GM21526 (cell line): ENCODE results near the gene NLGN4Y.

Experiments
- ATAC-seq: cut with Tn5 transposase; IDR thresholded peaks from one replicate; pipeline ENCODE4 v1.9.1; 2021; ENCODE audit warnings: moderate library complexity; ENCODE audit not compliant: unreplicated experiment, low FRiP score

The NLGN4Y gene

DNA sequence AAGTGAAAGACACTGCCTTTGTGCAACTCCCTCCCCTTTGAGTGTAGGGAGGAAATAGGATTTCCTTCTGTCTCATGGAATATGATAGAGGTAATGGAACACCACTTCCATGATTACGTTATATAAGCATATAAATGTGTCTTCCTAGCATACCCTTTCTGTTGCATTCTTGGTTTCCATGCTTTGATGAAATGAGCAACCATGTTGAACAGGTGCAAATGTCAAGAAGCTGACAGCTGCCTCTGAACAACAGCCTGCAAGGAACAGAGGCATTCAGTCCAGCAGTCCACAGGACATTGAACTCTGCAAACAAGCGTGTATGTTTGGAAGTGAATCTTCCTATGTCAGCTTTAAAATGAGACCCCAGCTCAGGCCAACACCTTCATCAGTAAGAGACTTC lies 117.5 kb downstream of the NLGN4Y start:
- no peak for ATAC-seq

GRCh38 chrY:14644157-14644952 lies 120.0 kb downstream of the NLGN4Y start:
- ATAC-seq: no peak

DNA sequence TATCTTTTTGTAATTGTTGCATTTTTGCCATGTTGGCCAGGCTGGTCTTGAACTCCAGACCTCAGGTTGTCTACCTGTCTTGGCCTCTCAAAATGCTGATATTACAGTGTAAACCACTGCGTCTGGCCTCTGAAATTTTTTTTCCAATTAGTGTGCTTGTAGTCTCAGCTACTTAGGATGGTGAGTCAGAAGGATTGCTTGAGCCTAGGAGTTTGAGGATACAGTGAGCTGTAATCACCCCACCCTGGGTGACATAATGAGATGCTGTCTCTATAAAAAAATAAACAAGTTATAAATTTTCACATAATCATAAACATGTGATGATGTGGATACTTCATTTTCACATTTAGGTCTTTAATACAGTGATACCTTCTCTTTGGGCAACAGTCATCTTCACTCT lies 154.9 kb downstream of the NLGN4Y start:
- no peak for ATAC-seq

DNA sequence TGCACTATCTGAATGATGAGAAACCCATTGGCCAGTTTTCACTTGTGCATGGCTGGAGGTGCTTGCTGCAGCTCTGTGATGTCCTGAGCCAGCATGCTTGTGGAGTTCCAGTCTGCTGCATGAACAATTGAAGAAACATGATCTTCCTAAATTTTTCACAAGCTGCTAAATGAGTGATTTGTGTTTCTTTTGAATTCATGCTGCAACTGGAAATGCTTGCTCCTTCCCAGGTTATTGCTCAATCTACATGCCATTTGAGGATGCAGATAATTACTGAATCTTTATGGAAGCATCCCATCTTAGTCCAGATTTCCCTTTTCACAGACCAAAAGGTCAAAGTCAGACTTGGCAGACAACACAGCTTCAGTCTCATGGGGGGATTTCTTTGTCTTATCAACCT lies 170.2 kb downstream of the NLGN4Y start:
- no peak for ATAC-seq

GRCh38 chrY:14708158-14708557 lies 183.8 kb downstream of the NLGN4Y start:
- ATAC-seq: no peak

DNA sequence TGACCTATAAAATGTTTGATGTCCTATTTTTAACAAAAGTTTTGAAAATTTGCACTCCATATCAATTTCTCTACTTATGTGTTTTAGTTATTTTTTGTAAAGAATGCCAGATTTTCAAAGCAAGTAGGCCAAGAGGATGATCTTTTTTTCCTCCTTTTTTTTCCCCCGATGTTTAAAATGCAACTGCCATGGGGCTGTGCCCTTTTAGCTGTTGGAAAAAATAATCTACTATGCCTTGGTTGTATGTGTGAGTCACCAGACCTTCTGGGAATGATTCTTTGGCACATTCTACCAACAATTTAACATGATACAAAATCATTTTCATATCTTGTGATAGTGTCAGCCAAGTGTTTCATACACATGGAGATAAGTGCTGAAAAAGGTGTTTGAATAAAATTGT lies 217.3 kb downstream of the NLGN4Y start:
- ATAC-seq: no peak

GRCh38 chrY:14748329-14748728 lies 224.0 kb downstream of the NLGN4Y start:
- ATAC-seq: no peak

DNA sequence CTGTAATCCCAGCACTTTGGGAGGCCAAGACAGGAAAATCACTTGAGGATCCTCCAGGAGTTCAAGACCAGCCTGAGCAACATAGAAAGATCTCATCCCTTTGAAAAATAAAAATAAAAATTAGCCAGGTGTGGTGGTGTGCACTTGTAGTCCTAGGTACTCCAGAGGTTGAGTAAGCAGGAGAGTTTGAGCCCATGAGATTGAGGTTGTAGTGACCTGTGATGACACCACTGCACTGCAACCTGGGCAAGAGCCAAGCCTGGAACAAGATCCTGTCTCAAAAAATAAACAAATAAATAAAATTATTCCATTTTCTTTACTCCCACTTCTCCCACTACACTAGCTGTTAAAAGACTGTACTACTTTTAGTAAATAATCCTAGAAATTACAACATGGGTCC lies 231.2 kb downstream of the NLGN4Y start:
- ATAC-seq: no peak

DNA sequence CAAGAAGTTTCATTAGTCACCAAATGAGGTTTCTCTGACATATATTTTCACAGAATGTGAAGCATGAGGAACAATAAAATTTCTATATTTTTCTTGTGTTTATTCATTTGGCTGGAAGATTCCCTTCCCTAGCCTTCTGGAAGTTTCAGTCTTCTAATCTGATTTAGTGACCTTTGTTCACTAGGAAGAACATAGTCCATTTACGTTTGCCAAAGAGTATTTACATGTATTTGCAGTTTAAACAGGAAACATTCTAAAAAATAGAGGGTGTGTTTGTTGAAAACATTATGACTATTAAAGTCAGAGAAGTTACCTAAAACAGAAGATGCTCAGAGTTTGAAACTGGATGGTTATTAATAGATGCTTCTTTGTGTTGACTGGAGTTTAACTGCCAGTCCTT lies 238.6 kb downstream of the NLGN4Y start:
- no peak for ATAC-seq

DNA sequence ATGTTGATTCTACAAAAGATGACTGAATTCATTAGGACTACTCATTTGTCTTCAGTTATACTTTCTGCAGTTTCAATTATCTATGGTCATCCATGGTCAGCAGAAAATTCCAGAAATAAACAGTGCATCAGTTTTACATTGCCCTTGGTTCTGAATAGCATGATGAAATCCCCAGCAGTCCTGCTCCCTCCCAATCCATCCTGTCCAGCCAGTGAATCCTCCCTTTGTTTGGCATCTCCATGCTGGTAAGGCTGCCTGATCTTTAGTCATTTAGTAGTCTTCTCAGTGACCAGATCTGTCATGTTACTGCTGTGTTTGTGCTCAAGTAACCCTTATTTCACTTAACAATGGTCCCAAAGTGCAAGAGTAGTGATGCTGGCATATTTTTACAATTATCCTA lies 239.3 kb downstream of the NLGN4Y start:
- ATAC-seq: no peak

GRCh38 chrY:14778208-14778607 lies 253.9 kb downstream of the NLGN4Y start:
- ATAC-seq: no peak

GRCh38 chrY:14793104-14793503 lies 268.8 kb downstream of the NLGN4Y start:
- no peak for ATAC-seq

GRCh38 chrY:14793674-14794073 lies 269.3 kb downstream of the NLGN4Y start:
- ATAC-seq: no peak

DNA sequence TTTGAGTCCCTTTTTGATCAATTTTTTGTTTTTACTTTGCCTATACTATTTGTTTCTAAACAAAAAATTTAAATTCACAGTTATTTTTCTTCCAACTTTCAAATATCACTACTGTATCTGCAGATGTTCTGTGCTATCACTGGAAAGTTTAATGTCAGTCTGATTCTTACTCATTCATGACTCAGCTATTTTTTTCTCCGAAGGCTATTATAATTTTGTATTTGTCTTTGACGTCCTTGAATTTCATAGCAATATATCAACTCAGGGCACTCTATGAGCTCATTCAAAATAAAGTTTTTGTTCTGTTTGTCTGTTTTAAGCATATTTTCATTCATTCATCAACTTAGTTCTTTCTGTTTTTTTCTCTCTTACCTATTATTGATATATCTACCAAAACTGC lies 273.7 kb downstream of the NLGN4Y start:
- no peak for ATAC-seq

DNA sequence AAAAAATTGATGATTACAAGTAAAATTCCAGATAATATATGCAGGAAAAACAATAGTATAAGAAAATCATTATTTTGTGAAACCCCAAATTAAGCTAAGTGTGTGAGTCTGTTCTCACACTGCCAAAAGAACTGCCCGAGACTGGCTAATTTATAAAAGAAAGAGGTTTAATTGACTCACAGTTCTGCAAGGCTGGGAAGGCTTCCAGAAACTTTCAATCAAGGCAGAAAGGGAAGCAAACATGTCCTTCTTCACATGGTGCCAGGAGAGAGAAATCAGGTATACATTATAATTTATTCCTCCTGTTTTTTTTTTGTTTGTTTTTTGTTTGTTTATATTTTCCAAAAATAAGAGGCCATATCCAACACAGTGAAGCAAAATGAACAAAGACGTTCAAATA lies 276.8 kb downstream of the NLGN4Y start:
- ATAC-seq: no peak

DNA sequence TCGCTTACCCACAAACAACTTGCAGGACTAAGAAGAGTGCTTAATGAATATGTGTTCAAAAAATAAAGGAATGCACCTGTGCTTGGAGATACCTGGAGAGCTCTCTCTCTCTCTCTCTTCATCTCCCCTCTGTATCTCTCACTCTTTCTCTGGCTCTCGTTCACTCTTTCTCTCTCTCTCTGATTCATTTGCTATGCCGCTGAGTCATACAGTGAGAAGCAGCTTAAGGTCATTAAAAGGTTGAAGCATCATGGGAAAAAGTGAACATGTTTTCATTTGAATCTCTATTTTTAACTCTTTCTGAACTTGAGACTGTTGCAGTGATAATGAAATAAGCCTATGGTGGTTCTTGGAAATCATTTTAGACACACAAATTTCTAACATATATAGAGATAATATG lies 277.8 kb downstream of the NLGN4Y start:
- ATAC-seq: no peak

GRCh38 chrY:14804041-14804440 lies 279.7 kb downstream of the NLGN4Y start:
- ATAC-seq: no peak

- no peak for ATAC-seq
Measured at GRCh38 chrY:14818452-14818851, 294.1 kb downstream of the NLGN4Y start.

- no peak for ATAC-seq
Measured at GRCh38 chrY:14822201-14822600, 297.9 kb downstream of the NLGN4Y start.

DNA sequence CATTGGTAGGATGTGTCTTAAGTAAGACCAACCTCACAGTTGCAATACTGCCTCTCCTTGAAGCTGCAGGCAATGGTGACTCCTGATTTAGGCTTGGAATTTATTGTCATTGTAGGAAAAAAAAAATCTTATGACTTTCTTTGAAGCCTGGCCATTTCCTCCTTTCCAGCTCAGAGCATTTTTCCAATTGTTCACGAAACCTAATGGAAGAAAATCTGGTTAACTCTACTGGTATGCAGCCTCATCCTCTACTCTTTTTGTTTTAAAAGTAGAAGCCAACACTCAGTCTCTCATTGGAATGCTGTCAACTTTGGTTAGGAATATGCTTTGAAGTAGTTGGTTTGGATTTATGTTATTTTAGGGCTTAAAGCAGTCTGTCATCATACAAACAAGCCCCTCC lies 298.6 kb downstream of the NLGN4Y start:
- ATAC-seq: no peak

GRCh38 chrY:14824583-14824982 lies 300.3 kb downstream of the NLGN4Y start:
- no peak for ATAC-seq

GRCh38 chrY:14825728-14826127 lies 301.4 kb downstream of the NLGN4Y start:
- no peak for ATAC-seq

DNA sequence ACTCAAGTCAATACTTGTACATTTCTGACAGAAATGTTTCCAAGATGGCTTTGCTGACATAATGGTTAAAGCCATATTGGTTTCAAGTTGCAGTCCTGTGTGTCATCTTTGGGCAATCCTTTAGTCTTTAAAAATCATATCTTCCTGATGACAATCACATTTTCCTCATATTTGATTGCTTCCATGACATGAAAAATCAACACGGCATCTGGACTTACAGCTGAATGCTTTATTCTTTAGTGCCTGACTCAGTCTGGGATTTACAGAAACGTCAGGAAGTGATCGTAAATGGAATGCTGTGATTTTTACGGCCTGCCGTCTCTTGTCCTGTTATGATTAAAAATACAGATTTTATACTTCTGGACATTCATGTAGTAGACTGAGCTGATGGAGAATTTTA lies 304.2 kb downstream of the NLGN4Y start:
- no peak for ATAC-seq
